NCI-H1694 (cell line): ENCODE data around the gene PARVB.

Experiments used
- DNase-seq: peaks from one replicate; lab custom pipeline; 2025; lab: John Stamatoyannopoulos, UW

The PARVB gene

GRCh38 chr22:44028091-44028490 lies 4.0 kb downstream of the PARVB start:
- no peak for DNase-seq

DNA sequence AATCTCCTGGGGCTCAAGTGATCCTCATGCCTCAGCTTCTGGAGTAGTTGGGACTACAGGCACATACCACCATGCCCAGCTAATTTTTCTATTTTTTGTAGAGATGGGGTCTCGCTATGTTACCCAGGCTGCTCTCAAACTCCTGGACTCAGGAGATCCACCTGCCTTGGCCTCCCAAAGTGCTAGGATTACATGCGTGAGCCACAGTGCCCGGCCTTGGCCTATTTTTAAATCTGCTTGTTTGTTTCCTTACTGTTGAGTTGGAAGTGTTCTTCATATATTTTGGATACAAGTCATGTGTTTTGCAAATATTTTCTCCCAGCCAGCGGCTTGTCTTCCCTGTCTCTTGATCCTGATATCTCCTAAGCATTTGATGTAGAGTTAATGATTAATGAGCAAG lies 5.0 kb downstream of the PARVB start:
- no peak for DNase-seq

DNA sequence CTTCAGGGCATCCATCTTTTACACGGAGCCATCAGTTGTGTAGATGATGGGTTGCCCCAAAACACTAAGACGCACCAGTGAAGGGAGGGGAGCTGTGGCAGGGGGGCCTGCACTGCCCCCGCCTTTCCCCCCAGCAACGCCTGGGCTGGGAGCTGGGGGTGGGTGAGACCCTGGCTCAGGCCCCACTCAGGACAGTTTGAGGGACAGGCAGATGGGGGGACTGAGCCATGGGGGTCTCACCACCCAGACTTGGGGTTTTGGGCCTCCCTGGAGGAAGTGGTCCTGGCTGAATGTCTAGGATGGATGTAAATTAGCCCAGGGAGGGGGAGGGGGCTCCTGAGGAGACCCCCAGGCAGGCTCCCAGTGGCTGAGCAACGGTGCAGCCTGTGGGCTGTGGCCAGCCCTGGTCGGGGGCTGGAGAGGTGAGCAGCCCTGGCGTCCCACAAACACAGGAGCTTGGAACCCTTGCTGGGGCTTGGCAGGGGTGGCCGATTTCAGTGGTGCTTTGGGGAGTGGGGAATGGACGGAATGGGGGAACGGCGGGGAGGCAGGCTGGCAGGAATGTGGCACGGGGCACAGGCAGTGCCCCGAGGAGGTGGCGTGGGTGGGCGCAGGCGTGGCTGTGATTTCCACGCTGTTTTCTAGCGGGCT lies 6.1 kb downstream of the PARVB start:
- no peak for DNase-seq

DNA sequence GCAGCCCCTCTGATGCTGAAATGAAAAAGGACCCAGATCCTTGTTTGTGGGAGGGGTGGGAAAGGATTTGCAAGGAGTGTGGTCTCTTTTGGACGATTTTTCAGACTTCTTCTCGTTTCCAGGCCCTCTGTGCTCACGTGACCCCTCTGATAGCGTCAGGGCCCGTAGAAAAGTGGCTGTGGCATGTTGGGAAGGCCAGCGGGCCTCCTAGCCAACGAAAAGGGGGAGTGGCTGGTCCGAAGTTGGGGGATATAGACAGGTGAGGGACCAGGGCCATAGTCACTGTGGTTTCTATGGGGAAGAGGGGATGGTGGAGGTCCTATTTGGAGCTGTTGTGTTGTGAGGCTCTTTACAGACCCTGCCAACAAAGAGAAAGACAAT lies 6.6 kb downstream of the PARVB start:
- no peak for DNase-seq

DNA sequence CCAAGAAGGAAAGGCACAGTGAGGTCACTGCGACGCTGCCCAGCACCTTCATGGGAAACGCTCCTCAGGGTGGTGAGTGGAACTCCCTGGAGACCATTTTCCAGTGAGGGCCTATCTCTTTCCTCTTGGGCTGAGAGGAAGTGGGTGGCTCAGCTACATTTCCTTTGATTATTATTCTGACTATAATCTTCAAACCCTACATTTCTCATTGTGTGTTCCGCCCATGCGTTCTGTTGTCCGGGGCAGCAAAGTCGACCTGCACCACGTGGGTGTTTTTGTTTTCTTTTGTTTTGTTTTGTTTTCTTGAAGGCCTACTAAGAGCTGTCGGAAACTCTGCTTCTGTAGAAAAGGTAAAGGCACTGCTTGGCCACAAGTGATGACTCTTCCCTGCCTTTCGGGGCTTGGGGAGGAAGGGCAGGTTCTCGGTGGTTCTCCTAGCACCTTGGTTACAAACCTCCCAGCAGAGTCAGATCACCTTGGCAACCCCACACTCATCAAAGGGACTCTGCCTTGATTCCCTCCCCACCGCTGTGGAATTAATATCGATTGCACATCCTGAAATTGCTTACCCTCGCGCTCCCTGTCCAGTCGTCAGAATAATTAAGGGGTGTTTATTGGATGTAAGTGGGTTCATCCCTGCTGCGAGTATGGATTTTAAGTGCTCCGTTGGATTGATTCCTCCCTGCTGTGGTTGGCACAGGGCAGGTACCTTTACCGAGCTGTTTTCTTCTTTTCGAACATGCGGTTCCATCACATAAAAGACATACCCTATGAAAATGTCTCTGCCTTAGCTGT lies 7.3 kb downstream of the PARVB start:
- DNase-seq = no peak

DNA sequence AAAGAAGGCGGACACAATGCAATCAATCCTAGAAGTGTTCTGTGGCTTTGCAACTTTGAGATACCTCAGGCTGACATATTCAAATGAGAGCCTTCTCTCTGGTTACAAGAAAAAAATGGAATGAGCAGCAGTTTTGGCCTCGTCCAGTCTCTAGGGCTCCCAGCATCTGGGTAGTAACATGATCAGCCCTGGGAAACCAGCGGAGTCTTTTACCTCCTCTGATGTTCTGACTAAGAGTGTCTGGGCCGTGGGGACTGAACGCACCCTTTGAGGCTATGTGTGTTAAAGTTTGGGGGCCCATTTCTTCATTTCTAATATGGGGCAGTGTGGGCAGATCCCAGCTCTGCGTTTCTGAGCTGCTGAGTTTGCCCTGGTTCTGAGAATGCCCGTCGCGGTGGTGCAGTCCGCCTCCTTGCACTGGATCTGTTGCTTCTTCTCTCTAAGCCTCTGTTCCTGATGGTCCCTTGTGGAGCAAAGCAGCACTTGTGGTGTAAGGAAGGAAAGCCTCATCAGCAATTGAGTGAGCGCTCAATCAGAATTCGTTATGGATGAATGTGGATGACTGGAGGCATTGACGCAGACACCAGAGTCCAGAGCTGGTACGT lies 8.1 kb downstream of the PARVB start:
- DNase-seq = no peak

GRCh38 chr22:44033287-44033686 lies 9.2 kb downstream of the PARVB start:
- DNase-seq = no peak

DNA sequence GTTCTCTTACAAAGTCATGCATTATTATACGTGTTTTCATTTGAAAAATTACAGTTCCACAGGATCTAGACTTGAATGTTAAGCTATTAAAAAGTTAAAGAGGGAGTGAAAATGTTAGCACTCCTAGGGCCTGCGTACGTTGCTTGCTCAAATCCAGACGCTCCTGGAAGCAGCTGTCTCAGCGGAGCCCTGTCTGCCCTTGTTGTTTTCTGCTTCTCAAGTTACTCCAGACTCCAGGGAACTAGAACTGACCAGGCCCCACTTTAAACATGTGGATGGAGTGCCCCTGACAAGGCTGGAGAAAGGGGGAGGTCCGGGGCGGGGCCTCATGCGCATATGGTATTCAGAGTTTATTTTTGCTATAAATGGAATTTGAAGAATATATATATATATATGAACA lies 9.6 kb downstream of the PARVB start:
- DNase-seq = no peak

DNA sequence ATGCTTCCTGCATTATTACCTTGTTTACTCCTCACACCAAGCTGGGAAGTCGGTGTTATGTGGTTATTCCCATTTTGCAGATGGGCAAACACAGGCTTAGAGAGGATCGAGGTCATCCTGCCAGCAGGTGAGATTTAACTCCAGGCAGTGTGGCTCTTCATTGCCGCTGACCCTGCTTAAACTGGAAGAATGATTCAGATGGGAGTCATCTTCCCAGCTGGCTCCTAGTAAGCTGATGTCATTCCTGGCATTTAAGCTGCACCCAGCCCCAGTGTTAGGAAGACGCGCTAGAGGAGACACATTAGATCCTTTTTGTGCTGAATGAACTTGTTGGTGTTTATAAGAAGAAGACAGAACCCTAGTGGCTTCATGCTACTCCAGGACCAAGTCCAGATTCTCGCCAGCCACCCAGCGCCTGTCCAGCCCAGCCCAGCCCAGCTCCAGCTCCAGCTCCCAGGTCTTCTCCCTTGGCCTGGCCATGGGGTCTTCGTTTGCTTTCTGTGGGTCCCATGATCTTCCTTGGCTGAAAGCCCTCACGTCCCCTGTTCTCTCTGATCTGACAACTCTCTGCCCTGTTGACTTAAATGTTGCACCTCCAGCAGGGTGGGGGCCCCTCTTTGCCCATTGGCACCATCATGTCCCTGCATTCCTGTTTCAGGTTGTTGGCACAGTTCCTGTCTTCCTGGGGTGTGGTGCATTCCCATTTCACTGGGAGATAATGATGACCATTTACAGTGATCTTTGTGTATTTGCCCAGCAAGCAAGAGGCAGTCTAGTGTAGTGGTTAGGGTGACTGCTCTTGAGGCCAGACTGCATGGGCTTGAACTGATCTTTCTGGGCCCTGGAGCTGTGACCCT lies 13.6 kb downstream of the PARVB start:
- no peak for DNase-seq

- DNase-seq = no peak
These were observed 15.6 kb downstream of the PARVB start for GRCh38 chr22:44039566-44040171.

DNA sequence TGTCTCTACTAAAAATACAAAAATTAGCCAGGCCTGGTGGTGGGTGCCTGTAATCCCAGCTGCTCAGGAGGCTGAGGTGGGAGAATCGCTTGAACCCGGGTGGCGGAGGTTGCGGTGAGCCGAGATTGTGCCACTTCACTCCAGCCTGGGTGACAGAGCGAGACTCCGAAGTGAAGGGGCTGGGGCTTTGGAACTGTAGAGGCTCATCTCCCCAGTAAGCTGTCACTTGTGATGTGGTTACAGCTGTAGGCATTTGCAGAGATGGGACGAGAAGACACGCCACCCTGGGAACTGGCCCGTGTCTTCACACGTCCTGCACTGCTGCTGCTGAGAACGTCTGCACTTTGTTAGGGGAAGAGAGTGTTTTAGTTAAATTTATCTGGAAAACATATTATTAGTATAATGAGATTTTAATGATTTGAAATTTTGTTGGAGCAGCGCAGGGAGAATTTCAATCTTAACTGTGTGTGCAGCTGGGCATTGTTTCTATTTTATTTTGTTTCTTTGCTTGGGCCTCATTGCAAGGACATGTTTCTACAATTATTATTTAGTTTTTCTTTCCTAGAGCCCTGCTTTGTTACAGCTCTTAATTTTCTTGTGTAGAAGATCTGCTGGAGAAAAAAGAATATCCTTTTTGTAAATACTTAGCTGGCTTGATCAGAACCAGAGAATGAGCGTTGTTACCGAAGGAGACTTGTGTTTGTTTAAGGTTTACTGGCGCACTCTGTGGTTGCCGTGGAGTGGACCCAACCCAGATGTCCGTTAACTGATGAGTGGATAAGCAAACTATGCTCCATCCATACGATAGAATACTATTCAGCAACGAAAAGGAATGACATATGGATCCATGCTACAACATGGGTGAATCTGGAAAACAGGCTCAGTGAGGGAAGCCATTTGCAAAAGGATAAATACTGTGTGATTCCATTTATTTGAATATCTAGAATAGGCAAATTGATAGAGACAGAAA lies 18.4 kb downstream of the PARVB start:
- DNase-seq = no peak

GRCh38 chr22:44045145-44045544 lies 21.0 kb downstream of the PARVB start:
- DNase-seq = no peak

DNA sequence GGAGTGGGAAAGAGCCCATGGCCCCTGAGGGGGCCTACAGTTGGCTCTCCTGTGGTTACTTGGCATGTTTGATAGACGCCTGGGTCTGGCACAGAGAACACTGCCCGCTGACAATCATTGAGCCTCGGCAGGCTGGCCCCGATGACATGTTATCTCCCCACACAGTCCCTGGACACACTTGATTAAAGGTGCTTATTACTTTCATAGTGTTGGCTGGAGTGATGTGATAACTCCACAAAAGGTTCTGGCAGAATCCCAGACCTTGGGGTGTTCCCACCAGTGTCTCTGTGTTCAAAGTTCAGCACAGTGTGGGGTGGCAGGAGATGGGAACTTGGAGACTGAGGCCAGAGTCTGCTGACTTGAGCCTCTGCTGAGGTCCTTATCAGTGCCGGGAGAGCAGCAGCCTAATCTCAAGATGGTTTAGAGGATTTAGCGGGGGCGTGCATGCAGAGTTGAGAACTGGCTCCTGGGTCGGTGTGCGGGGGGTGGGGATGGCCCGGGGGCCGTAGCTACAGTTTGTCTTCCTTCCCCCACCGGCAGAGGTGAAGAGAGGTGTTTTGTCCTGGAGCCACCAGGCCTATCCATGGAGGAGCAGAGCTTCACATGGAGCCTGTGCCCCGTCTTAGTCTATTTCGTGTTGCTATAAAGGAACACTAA lies 22.5 kb downstream of the PARVB start:
- DNase-seq = no peak

DNA sequence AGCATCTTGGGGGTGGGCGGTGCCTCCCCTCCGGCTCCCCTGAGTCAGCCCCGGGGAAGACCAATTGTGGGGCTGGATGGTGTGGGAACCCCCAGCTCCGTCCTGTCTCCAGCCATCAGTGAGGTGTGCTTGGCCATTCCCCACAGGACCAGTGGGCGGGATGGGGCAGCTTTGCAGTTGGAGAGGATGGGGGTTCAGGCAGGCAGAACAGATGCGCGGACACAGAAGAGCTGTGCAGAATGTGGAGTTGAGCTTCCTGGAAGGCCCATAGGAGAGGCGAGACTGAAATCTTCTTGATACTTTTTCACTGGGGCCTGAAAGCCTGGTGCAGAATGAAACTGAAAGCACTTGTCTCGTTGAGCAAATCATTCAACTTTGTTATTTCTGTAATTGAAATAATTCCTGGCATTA lies 23.8 kb downstream of the PARVB start:
- no peak for DNase-seq

- DNase-seq = no peak
These were observed 25.6 kb downstream of the PARVB start for GRCh38 chr22:44049486-44050231.

GRCh38 chr22:44050766-44051355 lies 26.8 kb downstream of the PARVB start:
- DNase-seq = no peak

DNA sequence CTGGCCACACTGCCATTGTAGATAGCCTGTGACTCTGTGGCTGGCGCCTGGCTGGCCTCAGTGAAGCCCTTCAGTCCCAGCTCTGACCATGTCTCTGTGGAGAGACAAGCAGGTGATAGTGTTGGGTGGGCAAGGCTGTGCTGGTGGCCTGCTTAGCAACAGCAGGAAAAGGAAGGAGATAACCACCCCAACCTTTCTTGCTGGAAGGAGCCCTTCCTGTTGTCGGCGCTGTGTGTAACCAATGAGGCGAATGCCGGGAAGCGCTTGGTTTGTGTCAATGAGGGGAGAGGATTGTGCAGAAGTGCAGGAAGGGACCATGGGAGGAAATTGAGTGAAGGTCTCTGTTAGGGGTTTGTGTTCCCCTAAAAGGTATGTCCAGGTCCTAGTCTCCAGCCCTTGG lies 27.3 kb downstream of the PARVB start:
- DNase-seq = no peak

- DNase-seq = no peak
These were observed 27.9 kb downstream of the PARVB start for GRCh38 chr22:44051961-44052360.

GRCh38 chr22:44055805-44056204 lies 31.7 kb downstream of the PARVB start:
- no peak for DNase-seq
